WTC11 (cell line): ENCODE results near the gene PSD2. TPM values are rescaled to one million over a fixed set of nuclear protein-coding genes. Genes with fewer than 3 reads are reported as not detected.

Experiments used
- ATAC-seq: fragments of 200-7000 bp; cut with Tn5 transposase; 2 replicates; pipeline ENCODE4 v1.10.0; 2021; ENCODE audit warnings: mild to moderate bottlenecking, moderate library complexity
- CTCF ChIA-PET: fragments of 300-600 bp; sonication (Branson Sonifier 250); formaldehyde crosslinking; loops from one replicate; lab custom pipeline; 2021; ENCODE audit warnings: antibody characterized with exemption; lab: Charles Lee
- POLR2A ChIA-PET: fragments of 350-600 bp; sonication (Branson Sonifier 250); formaldehyde crosslinking; loops from one replicate; lab custom pipeline; 2021; ENCODE audit warnings: antibody characterized with exemption; lab: Charles Lee
- DNase-seq: peaks from one replicate; pipeline ENCODE4 v3.0.0; 2021; ENCODE audit warnings: low spot score
- H3K27ac Mint-ChIP-seq: 2 replicates; pipeline ENCODE4 v1.8.0; 2021; ENCODE audit warnings: mixed read lengths
- H3K27me3 Mint-ChIP-seq: 2 replicates; pipeline ENCODE4 v1.8.0; 2021; ENCODE audit warnings: low read depth, mild to moderate bottlenecking, moderate library complexity, mixed read lengths
- H3K36me3 Mint-ChIP-seq: 2 replicates; pipeline ENCODE4 v1.8.0; 2021; ENCODE audit warnings: mixed read lengths
- H3K4me1 Mint-ChIP-seq: 2 replicates; pipeline ENCODE4 v1.8.0; 2022; ENCODE audit warnings: mixed read lengths
- H3K4me3 Mint-ChIP-seq: 2 replicates; pipeline ENCODE4 v1.8.0; 2021; ENCODE audit warnings: mild to moderate bottlenecking, moderate library complexity, mixed read lengths
- H3K9me3 Mint-ChIP-seq: 2 replicates; pipeline ENCODE4 v1.8.0; 2021; ENCODE audit warnings: mixed read lengths
- ARID4B ChIP-seq: sonication (generic); formaldehyde crosslinking; IDR thresholded peaks from 2 replicates; pipeline ENCODE4 v1.8.0; 2023; ENCODE audit warnings: missing genetic modification reagents, mild to moderate bottlenecking, borderline replicate concordance
- ATF2 ChIP-seq: sonication (generic); formaldehyde crosslinking; IDR thresholded peaks from 2 replicates; pipeline ENCODE4 v1.8.1; 2022; ENCODE audit warnings: low read depth, missing genetic modification reagents, borderline replicate concordance
- CREM ChIP-seq: sonication (generic); formaldehyde crosslinking; IDR thresholded peaks from 2 replicates; pipeline ENCODE4 v1.8.1; 2022; ENCODE audit warnings: mild to moderate bottlenecking, missing genetic modification reagents, moderate library complexity
- ESRRA ChIP-seq: sonication (generic); formaldehyde crosslinking; IDR thresholded peaks from 2 replicates; pipeline ENCODE4 v1.8.1; 2022; ENCODE audit warnings: mild to moderate bottlenecking, missing genetic modification reagents, borderline replicate concordance
- OVOL2 ChIP-seq: fragments of 250-450 bp; sonication (Bioruptor Pico); IDR thresholded peaks from 2 replicates; pipeline ENCODE4 v1.9.0; 2021; ENCODE audit warnings: mild to moderate bottlenecking, borderline replicate concordance
- SMAD4 ChIP-seq: sonication (generic); formaldehyde crosslinking; IDR thresholded peaks from 2 replicates; pipeline ENCODE4 v1.8.0; 2022; ENCODE audit warnings: mild to moderate bottlenecking, missing genetic modification reagents
- TEAD1 ChIP-seq: sonication (generic); formaldehyde crosslinking; IDR thresholded peaks from 2 replicates; pipeline ENCODE4 v1.8.0; 2022; ENCODE audit warnings: mild to moderate bottlenecking, missing genetic modification reagents
- TEAD4 ChIP-seq: sonication (generic); formaldehyde crosslinking; IDR thresholded peaks from 2 replicates; pipeline ENCODE4 v1.8.0; 2022; ENCODE audit warnings: mild to moderate bottlenecking, missing genetic modification reagents
- ZBTB43 ChIP-seq: sonication (generic); formaldehyde crosslinking; IDR thresholded peaks from 2 replicates; pipeline ENCODE4 v1.8.1; 2023; ENCODE audit warnings: mild to moderate bottlenecking, missing genetic modification reagents
- ZNF263 ChIP-seq: sonication (generic); formaldehyde crosslinking; IDR thresholded peaks from 2 replicates; pipeline ENCODE4 v1.8.1; 2022; ENCODE audit warnings: low read depth, mild to moderate bottlenecking, moderate library complexity, missing genetic modification reagents
- ZNF425 ChIP-seq: fragments of 250-450 bp; sonication (Bioruptor Pico); conservative IDR thresholded peaks from 2 replicates; pipeline ENCODE4 v1.9.0; 2021; ENCODE audit warnings: mild to moderate bottlenecking
- ZNF671 ChIP-seq: fragments of 250-450 bp; sonication (Bioruptor Pico); IDR thresholded peaks from 2 replicates; pipeline ENCODE4 v1.8.0; 2021; ENCODE audit warnings: mild to moderate bottlenecking
- total RNA-seq: library from RNA; stranded (reverse); gene quantifications from 3 replicates; pipeline ENCODE4 v1.2.3, GENCODE V29; 2021
- TF ChIP-seq, protein P1 (sequence below): sonication (generic); formaldehyde crosslinking; IDR thresholded peaks from 2 replicates; pipeline ENCODE4 v1.8.1; 2023; ENCODE audit warnings: mild to moderate bottlenecking, missing genetic modification reagents
- TF ChIP-seq, protein P2 (sequence below): fragments of 250-450 bp; sonication (Bioruptor Pico); IDR thresholded peaks from 2 replicates; pipeline ENCODE4 v1.9.0; 2021; ENCODE audit warnings: mild to moderate bottlenecking
- TF ChIP-seq, protein P3 (sequence below): sonication (generic); formaldehyde crosslinking; IDR thresholded peaks from 2 replicates; pipeline ENCODE4 v1.8.0; 2022; ENCODE audit warnings: mild to moderate bottlenecking, missing genetic modification reagents
- TF ChIP-seq, protein P4 (sequence below): fragments of 250-450 bp; sonication (Bioruptor Pico); IDR thresholded peaks from 2 replicates; pipeline ENCODE4 v1.9.0; 2021; ENCODE audit warnings: moderate library complexity, mild to moderate bottlenecking, inconsistent platforms, borderline replicate concordance

Gene PSD2
- total RNA-seq, 1 experiment from 2014 or later, result 0.57 TPM

- TF ChIP-seq, protein P1, sequence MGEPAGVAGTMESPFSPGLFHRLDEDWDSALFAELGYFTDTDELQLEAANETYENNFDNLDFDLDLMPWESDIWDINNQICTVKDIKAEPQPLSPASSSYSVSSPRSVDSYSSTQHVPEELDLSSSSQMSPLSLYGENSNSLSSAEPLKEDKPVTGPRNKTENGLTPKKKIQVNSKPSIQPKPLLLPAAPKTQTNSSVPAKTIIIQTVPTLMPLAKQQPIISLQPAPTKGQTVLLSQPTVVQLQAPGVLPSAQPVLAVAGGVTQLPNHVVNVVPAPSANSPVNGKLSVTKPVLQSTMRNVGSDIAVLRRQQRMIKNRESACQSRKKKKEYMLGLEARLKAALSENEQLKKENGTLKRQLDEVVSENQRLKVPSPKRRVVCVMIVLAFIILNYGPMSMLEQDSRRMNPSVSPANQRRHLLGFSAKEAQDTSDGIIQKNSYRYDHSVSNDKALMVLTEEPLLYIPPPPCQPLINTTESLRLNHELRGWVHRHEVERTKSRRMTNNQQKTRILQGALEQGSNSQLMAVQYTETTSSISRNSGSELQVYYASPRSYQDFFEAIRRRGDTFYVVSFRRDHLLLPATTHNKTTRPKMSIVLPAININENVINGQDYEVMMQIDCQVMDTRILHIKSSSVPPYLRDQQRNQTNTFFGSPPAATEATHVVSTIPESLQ (CRISPR knock-in tag), result no peak
- TF ChIP-seq, protein P2, sequence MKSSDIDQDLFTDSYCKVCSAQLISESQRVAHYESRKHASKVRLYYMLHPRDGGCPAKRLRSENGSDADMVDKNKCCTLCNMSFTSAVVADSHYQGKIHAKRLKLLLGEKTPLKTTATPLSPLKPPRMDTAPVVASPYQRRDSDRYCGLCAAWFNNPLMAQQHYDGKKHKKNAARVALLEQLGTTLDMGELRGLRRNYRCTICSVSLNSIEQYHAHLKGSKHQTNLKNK (CRISPR knock-in tag), result no peak
- TF ChIP-seq, protein P3, sequence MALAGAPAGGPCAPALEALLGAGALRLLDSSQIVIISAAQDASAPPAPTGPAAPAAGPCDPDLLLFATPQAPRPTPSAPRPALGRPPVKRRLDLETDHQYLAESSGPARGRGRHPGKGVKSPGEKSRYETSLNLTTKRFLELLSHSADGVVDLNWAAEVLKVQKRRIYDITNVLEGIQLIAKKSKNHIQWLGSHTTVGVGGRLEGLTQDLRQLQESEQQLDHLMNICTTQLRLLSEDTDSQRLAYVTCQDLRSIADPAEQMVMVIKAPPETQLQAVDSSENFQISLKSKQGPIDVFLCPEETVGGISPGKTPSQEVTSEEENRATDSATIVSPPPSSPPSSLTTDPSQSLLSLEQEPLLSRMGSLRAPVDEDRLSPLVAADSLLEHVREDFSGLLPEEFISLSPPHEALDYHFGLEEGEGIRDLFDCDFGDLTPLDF, result no peak
- TF ChIP-seq ZBTB43 (CRISPR knock-in tag) (no peak), ESRRA (CRISPR knock-in tag) (no peak), ZNF425 (CRISPR knock-in tag) (no peak), TEAD1 (CRISPR knock-in tag) (no peak), ZNF671 (CRISPR knock-in tag) (no peak), ATF2 (no peak), CREM (no peak)
Measured at GRCh38 chr5:139825690-139826089, 30.1 kb downstream of the PSD2 start (continued).

DNA sequence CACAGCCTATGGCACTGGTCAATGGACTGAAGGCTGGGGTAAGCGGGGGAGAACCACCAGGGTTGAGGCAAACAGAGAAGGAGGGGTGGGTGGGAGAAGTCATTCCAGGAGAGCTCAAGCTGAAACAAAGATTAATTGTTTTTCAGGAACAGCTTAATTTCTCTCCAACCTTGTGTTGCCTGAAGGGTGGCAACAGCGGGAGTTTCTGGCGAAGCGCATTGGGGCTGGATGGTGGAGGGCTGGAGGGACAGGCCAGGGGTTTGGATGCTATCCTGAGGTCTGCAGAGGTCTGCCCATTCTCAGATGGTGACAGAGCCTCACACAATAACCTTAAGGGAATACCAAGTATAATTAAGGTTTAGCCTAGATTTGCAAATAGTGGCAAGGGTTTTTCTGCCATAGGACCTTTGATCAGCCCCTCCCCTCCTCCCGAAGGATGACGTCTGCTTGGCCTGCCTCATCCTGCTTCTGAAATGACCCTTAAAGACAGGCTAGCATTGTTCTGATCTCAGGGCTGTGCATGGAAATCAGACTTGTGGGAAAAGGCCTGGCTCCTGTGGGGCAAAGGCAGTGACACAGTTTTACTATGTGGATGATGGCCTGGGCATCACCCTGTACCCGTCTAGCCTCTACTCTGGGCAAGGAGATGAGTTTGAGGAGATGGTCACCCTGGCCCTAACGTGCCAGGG lies 32.7 kb downstream of the PSD2 start:
- POLR2A ChIA-PET, result no interaction called here
- CTCF ChIA-PET, result no interaction called here
- Mint-ChIP-seq H3K4me1 (0 out of 2 replicates have a peak, but pooled peaks cover under 1% of the 10 kb centered on the region), H3K27ac (no peak overlapping the region), H3K4me3 (no peak overlapping the region), H3K36me3 (no peaks in the 10 kb centered on the region), H3K27me3 (peaks cover 39% of the 10 kb centered on the region), H3K9me3 (peaks cover 5% of the 10 kb centered on the region)
- ATAC-seq (no peak), DNase-seq (no peak)
- TF ChIP-seq ZBTB43 (CRISPR knock-in tag) (no peak), SMAD4 (CRISPR knock-in tag) (no peak), ZNF263 (no peak), ARID4B (CRISPR knock-in tag) (no peak), OVOL2 (no peak), TEAD4 (CRISPR knock-in tag) (no peak)
- TF ChIP-seq, protein P4, sequence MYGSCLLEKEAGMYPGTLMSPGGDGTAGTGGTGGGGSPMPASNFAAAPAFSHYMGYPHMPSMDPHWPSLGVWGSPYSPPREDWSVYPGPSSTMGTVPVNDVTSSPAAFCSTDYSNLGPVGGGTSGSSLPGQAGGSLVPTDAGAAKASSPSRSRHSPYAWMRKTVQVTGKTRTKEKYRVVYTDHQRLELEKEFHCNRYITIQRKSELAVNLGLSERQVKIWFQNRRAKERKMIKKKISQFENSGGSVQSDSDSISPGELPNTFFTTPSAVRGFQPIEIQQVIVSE (CRISPR knock-in tag), result no peak
